NCI-H2227 (cell line): Measurements from ENCODE around the gene TP53RK.

Experiments used
- DNase-seq: peaks from one replicate; lab custom pipeline; 2025; ENCODE audit not compliant: unreplicated experiment; lab: John Stamatoyannopoulos, UW

The TP53RK gene

GRCh38 chr20:46640536-46641311 lies 48.5 kb downstream of the TP53RK start:
- DNase-seq, result no peak

- no peak for DNase-seq
Observed at GRCh38 chr20:46640044-46640443, 49.2 kb downstream of the TP53RK start.

- no peak for DNase-seq
Observed at GRCh38 chr20:46639587-46639986, 49.7 kb downstream of the TP53RK start.

- DNase-seq, result no peak
Observed at GRCh38 chr20:46638898-46639274, 50.4 kb downstream of the TP53RK start.

GRCh38 chr20:46638134-46638897 lies 50.9 kb downstream of the TP53RK start:
- DNase-seq, result no peak

GRCh38 chr20:46637427-46638133 lies 51.7 kb downstream of the TP53RK start:
- DNase-seq, result no peak

GRCh38 chr20:46637020-46637419 lies 52.2 kb downstream of the TP53RK start:
- no peak for DNase-seq

- DNase-seq, result no peak
Observed at GRCh38 chr20:46636514-46636913, 52.7 kb downstream of the TP53RK start.

- DNase-seq, result no peak
Observed at GRCh38 chr20:46635514-46636136, 53.6 kb downstream of the TP53RK start.

- DNase-seq, result no peak
Observed at GRCh38 chr20:46634528-46634927, 54.7 kb downstream of the TP53RK start.
